ENCODE measurements around the gene GRM8. TPM values are rescaled to one million over a fixed set of nuclear protein-coding genes. Genes with fewer than 3 reads are reported as not detected.

The GRM8 gene
- total RNA-seq, 4 donors from 2014 or later, result 0.11 TPM; not detected in 3

GRCh38 chr7:127251465-127252376 lies 1.0 kb downstream of the GRM8 start:
- peaks cover 0 to 86% (median 24%) of the 10 kb centered on the region in 4 donors for H3K27me3 ChIP-seq
- no peak overlapping the region for H3K27ac ChIP-seq (replicated peaks in 1 of 4)
- no peak for DNase-seq (ENCODE audit: extremely low spot score)

GRCh38 chr7:127251036-127251464 lies 1.7 kb downstream of the GRM8 start:
- no peaks in the 10 kb centered on the region for H3K36me3 ChIP-seq
- TF ChIP-seq POLR2A (IDR thresholded peaks at IDR 0.05; ENCODE audit: low read depth), result no peak
- no peak for TF ChIP-seq CTCF (IDR thresholded peaks at IDR 0.05)
- TF ChIP-seq EP300 (IDR thresholded peaks at IDR 0.05), result no peak
- TF ChIP-seq POLR2AphosphoS5 (IDR thresholded peaks at IDR 0.05), result no peak
- peak overlapping the region; percentile 71 to 80 (median 76) for H3K4me3 ChIP-seq
- intact Hi-C loops (cut with DNase I), result loop anchor here (5.0 to 10.0 kb wide), 2 partner anchors 144 to 446 kb away; no protein-coding TSS in a partner anchor
- peaks cover 0 to 84% (median 24%) of the 10 kb centered on the region in 4 donors for H3K27me3 ChIP-seq
- H3K4me1 ChIP-seq, result peaks cover 15 to 36% (median 27%) of the 10 kb centered on the region in 4 donors
- no peaks in the 10 kb centered on the region for H3K9me3 ChIP-seq
- no peak overlapping the region for H3K27ac ChIP-seq (replicated peaks in 1 of 4)
- WGBS, result 8% methylated on average over 21 of the region's 23 CpGs
- DNase-seq (ENCODE audit: extremely low spot score), result no peak

More at GRCh38 chr7:127251465-127252376, 1.0 kb downstream of the GRM8 start:
- intact Hi-C loops (cut with DNase I), result loop anchor here (5.0 to 10.0 kb wide), 2 partner anchors 144 to 447 kb away; no protein-coding TSS in a partner anchor
- no peaks in the 10 kb centered on the region for H3K36me3 ChIP-seq
- H3K4me3 ChIP-seq, result peak overlapping the region; percentile 71 to 80 (median 76)
- TF ChIP-seq EP300 (IDR thresholded peaks at IDR 0.05) (no peak), POLR2A (IDR thresholded peaks at IDR 0.05; ENCODE audit: low read depth) (no peak), POLR2AphosphoS5 (IDR thresholded peaks at IDR 0.05) (no peak), CTCF (IDR thresholded peaks at IDR 0.05) (no peak)
- H3K9me3 ChIP-seq, result no peaks in the 10 kb centered on the region
- WGBS, result 1% methylated on average over 44 of the region's 81 CpGs
- H3K4me1 ChIP-seq, result peaks cover 15 to 36% (median 27%) of the 10 kb centered on the region in 4 donors

DNA sequence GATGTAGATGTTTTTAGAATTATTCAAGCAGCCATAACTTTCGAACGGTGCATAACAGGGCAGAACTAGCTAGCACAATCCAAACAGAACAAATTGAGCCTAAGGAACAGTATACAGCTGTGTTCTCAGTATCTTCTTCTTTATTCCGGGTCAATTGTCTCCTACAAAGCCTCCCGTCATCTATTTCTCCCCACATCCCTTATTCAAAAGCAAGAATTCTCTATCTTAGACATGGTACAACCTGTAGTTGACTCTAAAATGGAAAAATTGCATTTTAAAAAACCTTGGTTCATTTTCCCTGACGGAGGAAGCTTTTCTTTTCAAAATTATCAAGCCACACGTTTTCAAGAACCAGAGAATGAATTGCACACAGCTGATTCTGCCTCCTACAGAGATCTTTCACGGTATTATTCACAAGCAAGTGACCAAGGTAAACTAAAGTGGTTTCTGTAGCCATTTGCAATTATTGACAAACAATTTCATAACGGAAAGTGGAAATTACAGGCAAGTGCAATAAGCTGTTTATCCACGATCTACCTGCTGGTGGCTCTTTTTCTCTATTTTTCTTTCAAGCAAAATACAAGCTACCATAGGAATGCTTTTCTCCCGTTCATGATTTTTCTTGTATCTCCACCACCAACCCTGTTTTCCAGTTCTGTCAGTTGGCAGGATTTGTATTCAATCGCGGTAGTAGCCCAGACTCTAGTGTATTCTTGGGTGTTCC lies 2.3 kb downstream of the GRM8 start:
- peak overlapping the region in 3 of 4 donors; percentile 76 to 80 (median 76) for H3K4me3 ChIP-seq
- intact Hi-C loops (cut with DNase I), result loop anchor here (5.0 to 10.0 kb wide), 2 partner anchors 143 to 446 kb away; no protein-coding TSS in a partner anchor

More for the DNA sequence above, 2.3 kb downstream of the GRM8 start:
- peaks cover 0 to 78% (median 24%) of the 10 kb centered on the region in 4 donors for H3K27me3 ChIP-seq
- peaks cover 15 to 36% (median 27%) of the 10 kb centered on the region in 4 donors for H3K4me1 ChIP-seq
- no peaks in the 10 kb centered on the region for H3K9me3 ChIP-seq
- DNase-seq (ENCODE audit: extremely low spot score), result no peak
- H3K27ac ChIP-seq (replicated peaks in 1 of 4), result no peak overlapping the region
- WGBS, result 23% methylated on average over 12 of the region's 12 CpGs
- H3K36me3 ChIP-seq, result no peaks in the 10 kb centered on the region
- no peak for TF ChIP-seq POLR2A (IDR thresholded peaks at IDR 0.05; ENCODE audit: low read depth)
- TF ChIP-seq CTCF (IDR thresholded peaks at IDR 0.05), result no peak
- TF ChIP-seq EP300 (IDR thresholded peaks at IDR 0.05), result no peak
- TF ChIP-seq POLR2AphosphoS5 (IDR thresholded peaks at IDR 0.05), result no peak
